ENCODE results near the gene EIF2AK3.

DNA sequence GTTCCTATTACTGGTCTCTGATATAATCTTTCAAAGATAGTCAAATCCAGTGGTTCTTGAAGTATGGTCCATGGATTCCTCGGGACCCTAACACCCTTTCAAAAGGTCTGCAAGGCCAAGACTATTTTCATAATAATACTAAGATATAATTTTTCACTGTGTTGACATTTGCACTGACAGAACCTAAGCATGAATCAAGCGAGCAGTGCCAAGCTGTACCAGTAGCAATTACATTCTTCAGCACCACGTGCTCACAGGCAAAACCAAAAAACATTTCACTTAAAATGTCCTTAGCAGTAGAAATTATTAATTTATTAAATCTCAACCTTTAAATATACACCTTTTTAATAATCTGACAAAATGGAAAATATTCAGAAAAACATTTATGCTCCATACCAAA lies 59.1 kb downstream of the EIF2AK3 start:
- no peak for TF ChIP-seq PBX3 (IDR thresholded peaks at IDR 0.05)
- TF ChIP-seq ZFP36 (IDR thresholded peaks at IDR 0.05; ENCODE audit: borderline replicate concordance, partially characterized antibody) = no peak
- TF ChIP-seq CTCF (IDR thresholded peaks at IDR 0.05) = no peak
- TF ChIP-seq SREBF2 (IDR thresholded peaks at IDR 0.05) = no peak
- no peak for TF ChIP-seq USF2 (IDR thresholded peaks at IDR 0.05)
- no peak for TF ChIP-seq POLR2A (IDR thresholded peaks at IDR 0.05; ENCODE audit: low read length)
- no peak for TF ChIP-seq RFX5 (IDR thresholded peaks at IDR 0.05)
- TF ChIP-seq JUNB (IDR thresholded peaks at IDR 0.05) = no peak
- no peak for TF ChIP-seq CHD2 (IDR thresholded peaks at IDR 0.05; ENCODE audit: low read length, partially characterized antibody)
- no peak for TF ChIP-seq HDAC2 (IDR thresholded peaks at IDR 0.05)
- TF ChIP-seq BHLHE40 (IDR thresholded peaks at IDR 0.05; ENCODE audit: low read depth, low read length) = no peak
- no peak for TF ChIP-seq REST (IDR thresholded peaks at IDR 0.05)
- no peak for TF ChIP-seq EP300 (IDR thresholded peaks at IDR 0.05)
- no peak for TF ChIP-seq NR3C1 (IDR thresholded peaks at IDR 0.05)

All from A549 (cell line).